Fibroblast of the conjunctiva (primary cell): Measurements from ENCODE around the gene PPL.

Experiments
- DNase-seq: peaks from one replicate; pipeline ENCODE4 v3.0.0-alpha.2; 2010; ENCODE audit warnings: low read depth

The PPL gene

DNA sequence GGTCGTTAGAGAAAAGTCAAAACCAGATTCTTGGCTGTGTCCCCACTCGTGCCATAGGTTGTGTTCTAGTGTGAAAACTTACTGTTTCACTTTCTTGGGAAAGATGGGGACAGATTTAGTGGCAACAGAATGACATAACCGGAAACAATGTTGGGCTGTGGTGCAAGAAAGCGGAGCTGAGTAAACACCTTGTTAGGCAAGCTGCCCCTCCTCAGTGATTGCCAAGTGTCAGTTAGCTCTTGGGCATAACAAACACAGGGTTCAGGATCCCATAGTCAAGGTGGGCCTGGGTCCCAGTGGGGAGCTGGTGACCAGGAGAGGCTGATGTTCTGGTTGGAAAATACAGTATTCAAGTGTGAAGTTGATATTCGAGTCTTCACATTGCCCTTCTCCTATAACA is 74.3 kb downstream of the PPL start:
- DNase-seq, result no peak

DNA sequence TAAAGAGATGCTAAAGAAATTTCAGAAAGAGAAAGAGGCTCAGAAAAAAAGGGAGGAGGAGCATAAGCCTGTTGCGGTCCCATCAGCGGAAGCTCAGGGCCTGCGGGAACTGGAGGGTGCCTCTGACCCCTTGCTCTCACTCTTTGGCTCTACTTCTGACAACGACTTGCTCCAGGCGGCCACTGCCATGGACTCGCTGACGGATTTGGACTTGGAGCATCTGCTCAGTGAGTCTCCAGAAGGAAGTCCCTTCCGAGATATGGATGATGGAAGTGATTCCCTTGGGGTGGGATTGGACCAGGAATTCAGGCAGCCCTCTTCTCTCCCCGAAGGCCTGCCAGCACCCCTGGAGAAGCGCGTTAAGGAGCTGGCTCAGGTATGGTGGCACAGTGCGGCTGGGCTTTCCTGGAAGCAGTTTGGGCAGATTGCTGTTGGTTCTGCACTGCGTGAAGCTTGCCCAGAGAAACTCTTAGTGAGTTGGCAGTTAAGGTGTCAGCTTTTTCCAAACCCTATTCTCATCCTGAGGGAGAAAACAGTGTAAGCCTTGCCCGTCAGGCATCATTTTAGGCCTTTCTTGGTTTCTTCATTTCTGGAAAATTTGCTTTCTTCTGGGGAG is 76.1 kb downstream of the PPL start:
- no peak for DNase-seq

DNA sequence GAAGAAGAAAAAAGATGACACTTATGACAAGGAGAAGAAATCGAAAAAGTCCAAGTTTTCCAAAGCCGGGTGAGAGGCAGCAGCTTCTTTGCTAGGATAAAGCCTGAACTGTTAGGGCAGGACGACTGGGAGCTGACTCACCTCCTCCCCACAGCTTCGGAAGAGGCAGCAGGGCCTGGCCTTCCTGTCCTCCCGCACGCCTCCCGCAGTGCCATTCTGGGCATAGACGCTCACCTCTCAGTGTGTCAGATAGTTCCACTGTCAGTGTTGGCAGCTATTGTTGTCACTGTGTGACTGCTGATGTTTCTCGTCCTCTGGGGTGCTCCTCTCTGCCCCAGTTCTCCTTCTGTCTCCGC is 77.1 kb downstream of the PPL start:
- DNase-seq, result no peak

DNA sequence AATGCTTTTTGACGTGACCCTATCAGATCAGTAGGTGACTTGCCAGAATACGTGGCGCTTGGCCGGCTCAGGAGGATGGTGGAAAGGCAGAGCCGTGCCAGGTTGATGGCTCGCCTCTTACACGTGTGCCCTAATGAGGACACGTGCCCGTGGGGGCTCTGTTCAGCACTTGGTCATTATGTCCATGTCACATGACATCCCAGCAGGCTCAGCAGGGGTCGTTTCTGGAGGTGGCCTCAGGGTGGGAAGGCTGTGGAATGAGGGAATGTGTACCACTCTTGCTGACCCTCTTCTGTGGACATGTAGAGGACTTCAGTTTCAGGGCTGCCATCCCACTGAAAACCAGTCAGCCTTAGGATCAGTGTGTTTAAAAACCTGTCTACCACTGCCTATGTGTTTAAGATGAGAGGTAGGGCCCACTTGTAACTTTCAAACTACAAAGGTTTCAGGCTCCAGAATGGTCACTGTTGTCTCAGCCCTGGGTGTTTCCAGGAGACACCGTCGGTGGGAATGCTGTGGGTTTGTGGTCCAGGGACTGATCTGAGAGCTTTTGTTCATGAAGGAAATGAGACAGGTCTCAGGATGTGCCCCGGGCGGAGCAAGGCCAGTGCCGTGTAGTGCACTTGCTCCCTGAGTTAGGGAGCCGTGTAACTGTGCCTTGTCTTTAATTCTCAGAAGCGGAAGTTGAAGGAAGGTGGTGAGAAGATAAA is 77.6 kb downstream of the PPL start:
- no peak for DNase-seq

DNA sequence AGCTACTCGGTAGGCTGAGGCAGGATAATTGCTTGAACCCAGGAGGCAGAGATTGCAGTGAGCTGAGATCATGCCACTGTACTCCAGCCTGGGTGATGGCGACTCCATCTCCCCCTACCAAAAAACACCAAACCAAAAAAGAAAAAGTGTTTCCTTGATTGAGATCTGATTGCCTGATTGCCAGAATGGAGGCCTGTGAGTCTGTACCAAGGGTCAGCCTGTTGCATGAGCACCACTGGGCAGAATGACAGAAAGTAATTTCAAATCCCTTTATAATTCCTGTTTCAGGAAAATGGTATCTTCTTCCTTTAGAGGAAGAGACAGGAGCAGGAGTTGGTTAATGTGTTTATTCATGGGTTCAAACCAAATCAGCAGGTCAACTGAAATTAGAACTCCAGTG is 81.1 kb downstream of the PPL start:
- no peak for DNase-seq

DNA sequence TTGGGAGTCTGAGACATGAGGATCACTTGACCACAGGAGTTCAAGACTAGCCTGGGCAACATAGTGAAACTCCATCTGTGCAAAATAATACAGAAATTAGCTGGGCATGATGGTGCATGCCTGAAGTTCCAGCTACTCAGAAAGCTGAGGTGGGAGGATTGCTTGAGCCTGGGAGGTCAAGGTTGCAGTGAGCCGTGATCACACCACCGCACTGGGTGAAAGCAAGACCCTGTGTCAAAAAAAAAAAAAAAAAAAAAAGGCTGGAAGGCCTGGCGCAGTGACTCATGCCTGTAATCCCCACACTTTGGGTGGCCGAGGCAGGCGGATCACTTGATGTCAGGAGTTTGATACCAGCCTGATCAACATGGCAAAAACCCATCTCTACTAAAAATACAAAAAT is 81.6 kb downstream of the PPL start:
- no peak for DNase-seq

DNA sequence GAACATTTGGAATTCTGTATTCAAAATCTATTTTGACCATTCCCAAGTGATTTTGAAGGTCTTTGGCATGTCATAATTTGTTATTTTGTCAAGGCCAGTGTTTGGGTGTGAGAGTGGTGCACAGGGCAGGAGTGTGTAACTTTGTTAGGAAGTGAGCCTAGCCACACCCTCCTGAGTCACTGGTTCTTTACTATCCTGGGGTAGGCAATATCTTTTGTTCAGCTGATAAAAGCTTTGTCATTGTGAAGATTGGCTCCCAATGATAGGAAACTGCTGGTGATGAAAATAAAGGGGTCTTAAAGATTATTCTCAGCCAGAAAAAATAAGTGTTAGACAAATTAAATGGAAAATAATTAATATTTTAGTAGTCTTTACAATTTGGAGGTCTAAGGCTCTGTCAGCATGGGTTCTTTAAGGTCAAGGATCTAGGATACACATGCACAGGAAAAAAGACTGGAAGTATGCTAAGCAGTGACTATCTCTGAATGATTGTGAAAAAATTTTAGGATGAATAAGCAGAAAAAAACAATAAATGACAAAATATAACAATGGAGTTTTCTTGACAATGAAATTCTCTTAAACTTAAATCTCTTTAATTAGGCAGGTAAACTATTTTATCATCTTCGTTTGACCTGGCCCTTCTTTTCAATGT is 84.6 kb downstream of the PPL start:
- no peak for DNase-seq

DNA sequence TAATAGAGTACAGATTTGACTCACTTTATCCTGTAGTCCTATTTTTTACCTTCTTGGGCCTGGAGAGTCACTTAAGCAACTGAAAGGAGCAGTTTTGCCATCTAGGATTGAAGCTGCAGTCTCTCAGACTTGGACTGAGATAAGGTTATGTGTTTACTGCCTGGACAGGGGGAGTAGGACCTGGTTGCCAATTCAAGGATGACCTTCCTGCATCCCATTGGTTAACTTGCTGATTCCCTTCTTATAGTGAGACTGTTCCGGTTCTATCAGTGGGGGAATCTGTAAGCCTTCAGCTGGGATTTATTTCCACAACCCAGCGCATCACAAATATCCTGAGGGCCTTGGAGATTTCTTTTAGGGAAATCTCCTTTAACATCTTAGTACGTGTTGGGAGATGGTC is 86.7 kb downstream of the PPL start:
- no peak for DNase-seq

DNA sequence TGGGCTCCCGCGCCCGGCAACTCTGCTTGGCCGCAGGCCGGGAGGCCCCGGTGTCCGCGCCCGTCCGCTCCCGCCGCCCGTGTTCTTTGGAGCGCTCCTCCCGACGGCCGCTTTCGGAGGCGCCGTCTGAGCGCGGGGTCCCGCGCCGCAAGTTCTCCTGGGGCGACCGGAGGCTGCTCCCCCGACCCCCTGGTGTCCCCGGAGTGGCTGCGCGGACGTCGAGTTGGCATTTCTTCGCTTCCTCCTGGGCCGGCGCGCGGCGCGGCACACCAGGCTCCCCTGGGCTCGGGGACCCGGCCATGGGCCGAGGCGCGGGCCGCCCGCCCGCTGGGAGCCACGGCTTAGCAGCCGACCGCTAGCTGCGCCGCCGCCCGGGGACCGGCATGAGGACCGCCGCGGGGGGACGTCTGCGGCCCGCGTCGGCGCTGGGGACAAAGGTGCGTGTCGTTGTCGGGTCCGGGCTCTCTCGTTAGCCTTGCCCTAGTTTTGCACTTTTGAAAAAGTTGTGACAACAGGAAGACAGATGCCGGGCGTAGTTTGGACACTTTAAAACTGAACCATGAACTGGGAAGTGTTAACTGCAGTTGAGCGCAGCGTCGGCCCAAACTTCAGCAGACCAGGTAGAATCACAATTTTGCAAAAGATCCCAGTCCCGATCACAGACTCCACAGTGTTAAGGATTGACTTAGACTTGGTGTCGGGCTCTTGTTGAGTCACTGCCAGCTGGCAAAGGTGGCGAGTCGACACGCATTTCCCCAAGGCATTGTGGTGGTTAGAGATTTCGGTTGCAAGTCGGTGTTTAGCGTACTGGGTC is 89.0 kb downstream of the PPL start:
- DNase-seq, result peak; percentile 41

DNA sequence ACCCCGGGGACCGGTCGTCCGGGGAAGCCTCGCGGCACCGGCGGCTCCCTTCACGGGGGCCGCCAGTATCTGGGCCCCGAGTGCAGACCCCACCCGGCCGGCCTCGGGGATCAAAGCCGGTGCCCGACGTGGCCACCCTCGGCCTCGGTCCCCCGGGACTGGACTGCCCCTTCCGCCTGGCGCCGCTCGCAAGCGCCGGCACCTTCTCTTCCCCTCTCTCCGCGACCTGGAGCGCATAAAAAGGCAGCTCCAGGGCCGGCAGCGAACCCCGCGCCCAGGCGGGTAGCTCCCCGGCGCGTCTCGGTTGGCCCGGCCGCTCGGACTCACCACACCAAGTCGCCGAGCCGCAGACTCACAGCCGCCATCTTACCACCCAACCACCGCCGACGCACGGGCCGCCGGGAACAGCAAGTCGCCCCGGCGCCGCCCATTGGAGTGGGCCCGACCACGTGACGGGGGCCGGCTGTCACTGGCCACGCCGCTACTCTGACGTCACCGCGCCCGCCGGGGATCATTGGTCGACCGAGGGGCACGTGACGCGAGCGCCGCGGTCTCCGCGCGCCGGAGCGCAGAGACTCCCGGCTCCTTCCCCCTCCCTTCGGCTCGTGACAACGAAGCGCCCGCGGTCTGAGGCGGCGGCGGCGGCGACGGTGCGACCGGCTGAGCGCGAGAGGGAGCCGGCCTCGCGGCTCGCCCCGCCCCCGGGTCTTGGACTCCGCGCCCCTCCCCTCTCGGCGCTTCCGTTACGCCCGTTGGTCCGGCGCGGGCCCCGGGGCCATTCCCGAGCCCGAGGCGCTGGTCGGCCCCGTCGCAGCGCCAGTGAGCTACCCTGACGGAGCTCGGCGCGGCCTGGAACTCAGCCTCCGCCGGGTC is 89.8 kb downstream of the PPL start, which contains the start of the genes GLYR1 and UBN1:
TSS of gene GLYR1 (minus strand) at position 388 of the 873 bp plus-strand sequence. CDS start at position 365, 23 bp downstream.
TSS of gene UBN1 (plus strand) at position 581 of the 873 bp plus-strand sequence. CDS start 5,437 bp downstream, outside the sequence.
- DNase-seq, result peak; percentile 94

DNA sequence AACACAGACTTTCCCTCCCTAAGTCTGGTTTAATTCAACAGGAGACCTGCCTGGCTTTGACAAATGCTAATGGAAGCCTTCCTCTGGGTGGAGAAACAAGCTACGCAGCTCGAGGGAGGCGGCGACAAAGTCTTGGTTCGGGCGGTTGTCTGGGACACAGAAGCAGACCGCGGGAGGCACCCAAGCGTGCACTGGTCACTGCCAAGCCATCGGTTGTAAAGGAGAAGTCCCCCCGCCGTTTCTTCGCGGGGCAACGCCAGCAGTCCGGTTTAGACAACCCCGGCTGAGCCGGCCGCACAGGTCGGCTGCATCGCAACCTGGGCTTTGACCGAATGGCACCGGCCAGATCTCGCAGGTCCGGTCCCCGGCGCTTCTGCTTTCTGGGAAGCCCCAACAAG is 90.4 kb downstream of the PPL start:
- no peak for DNase-seq

DNA sequence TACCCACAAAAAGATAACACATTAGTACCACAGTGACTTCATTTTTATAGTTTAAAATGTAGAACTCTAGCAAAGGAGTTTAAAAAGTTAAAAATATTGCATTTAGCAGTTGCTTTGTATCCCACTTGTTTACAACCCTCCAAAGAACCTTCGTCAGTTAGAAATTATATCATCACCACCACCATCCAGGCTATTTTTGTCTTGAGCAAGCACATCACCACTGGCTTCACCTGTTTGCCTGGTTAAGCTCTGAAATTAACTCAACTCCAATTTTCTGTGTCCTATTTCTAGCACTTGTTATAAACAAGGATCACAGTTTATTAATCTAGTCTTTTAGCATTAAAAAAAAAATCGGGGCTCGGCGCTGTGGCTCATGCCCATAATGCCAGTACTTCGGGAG is 96.0 kb downstream of the PPL start:
- no peak for DNase-seq

DNA sequence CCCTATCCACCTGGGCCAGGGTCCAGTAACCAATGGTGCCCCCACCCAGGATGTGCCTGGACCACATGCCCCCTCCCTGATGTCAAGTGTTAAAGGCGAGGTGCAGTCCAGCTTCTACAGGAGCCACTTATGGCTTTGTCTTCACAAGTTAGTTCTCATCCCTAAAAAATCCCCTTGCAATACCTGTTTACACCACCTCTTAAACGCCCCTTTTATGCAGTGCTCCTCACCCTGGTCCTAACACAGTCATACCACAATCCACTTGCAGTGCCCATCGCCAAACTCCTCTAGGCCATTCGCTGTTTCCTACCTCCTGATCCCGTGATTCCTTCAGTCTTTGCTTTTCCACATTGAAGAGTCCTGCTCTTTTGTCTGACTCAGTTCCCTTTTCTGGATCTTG is 97.0 kb downstream of the PPL start:
- no peak for DNase-seq

DNA sequence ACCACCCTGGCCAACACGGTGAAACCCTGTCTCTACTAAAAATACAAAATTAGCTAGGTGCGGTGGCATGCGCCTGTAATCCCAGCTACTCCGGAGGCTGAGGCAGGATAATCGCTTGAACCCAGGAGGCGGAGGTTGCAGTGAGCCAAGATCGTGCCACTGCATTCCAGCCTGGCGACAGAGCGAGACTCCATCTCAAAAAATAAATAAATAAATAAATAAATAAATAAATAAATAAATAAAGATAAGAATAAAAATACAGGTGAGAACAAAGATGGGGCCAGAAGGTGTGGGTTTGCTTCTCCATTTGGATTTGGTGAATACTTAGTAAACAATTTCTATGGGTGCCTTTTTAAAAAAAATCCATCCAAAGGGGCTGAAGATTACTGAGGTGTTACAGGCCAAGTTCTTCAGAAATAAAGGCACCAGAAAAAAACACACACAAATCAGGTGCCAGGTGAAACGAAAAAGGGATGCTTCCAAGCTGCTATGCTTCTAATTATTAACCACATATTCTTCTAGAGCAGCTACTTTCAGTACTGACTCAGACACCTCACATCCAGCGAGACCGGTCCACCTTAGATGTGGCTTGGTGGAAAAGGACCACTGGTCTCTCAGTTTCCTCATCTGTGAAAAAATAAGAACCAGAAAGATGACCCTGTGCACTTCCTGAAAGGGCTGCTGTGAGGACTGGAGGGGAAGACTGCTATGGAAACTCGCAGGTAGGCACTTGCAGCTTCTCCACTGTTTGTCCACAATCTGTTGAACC is 99.0 kb downstream of the PPL start:
- no peak for DNase-seq

DNA sequence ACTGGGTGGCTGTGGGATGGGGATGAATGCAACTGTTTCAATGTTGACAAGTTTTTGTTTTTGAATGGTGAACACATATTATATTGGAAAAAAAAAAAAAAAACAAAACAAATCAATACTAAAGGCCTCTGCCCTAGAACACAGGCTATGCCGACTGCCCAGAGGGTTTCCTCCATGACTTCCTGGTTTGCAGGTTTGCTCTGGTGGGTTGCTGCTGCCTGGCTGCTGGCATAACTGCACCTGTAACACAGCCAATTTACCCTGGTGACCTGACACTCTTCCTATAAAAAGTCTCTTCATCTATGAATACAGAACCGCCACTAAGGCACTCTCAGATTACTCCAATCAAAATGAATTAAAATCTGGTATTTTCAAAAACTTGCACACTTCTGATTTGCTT is 100.2 kb downstream of the PPL start:
- no peak for DNase-seq

DNA sequence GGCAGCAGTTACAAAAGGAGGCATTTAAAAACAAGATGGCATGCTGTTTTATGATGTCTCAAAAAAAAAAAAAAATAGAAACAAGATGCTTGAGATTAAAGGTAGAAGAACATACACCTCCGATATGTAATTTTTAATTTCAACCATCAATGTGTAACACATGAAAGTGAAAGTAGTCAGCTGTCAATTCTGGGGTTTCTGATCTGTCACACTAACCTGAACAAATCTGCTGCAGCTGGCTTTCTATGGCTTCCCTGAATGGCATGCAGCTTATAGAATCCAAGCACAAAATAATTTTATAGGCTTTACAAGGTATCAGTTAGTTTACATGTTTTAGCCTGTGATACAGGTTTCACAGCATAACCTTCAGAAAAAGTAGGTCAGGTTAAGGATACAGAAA is 103.4 kb downstream of the PPL start:
- no peak for DNase-seq

DNA sequence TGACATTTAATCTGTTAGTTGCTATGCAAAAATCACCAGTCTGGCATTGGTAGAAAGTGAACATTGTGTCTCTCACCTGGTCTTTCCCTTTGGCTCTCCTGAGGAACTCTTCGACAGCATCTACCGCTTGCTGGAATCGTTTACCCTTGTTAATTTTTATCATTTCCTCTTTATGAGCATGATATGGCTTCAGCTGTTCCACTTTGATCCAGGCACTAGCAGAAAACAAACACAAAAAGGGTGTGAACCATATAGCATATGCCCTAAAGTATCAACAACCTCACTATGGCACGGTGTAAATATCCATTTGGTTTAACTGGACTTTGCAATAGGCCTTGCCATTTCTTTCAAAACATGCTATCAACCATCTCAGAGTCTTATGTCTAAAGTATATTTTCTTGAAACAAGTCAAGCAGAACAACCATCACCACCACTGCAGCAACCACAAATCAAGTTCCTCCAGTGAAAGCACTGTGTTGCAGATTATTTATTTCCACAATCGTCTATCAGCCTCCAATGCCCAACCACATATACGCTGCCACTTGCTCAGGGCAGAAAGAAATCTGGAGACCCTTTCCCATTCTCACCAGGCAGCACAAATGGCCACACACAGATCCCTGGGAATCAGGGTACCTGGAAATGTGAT is 104.1 kb downstream of the PPL start:
- DNase-seq, result no peak
